ENCODE measurements around the gene MRRF. TPM values are rescaled to one million over a fixed set of nuclear protein-coding genes. Genes with fewer than 3 reads are reported as not detected.

MRRF gene
- polyA plus RNA-seq, 1 donor = 29.1 TPM

DNA sequence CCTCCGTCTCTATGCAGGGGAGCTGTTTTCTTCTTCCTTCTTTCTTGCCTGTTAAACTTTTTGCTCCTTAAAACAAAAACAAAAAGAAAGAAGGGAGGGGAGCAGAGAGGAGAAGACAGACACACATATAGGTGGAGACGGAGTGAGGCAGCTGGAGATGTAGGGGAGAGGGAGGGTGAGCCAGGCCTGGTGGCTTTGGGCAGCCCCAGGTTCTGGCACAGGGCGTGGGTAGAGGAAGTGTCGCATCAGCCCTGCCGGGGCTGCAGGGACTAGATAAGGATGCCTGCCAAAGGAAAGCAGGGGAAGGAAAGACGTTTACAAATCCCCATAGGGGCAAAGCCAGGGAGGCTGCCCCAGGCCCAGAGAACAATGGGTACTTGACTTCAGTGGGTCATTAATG, 67.4 kb downstream of the MRRF start:
- no peak for DNase-seq (ENCODE audit: low read depth)

DNA sequence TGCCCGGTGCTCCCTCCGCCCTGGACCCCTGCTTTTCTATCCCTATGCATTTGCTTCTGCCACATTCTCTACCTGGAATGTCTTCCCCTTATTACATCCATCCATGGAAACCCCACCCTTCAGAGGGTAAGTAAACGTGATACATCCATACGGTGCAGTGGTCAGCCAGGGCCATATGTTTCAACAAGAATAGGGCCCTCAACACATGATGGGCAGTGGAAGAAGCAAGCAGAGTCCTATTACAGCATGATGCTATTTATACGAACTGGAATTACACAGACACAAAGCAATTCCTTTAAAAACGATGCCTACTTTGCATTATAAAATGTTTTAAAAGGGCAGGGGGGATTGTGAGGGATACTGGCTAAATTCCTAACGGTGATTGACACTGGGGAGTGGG, 68.0 kb downstream of the MRRF start:
- no peak for DNase-seq (ENCODE audit: low read depth)

- no peak for DNase-seq (ENCODE audit: low read depth)
Observed at GRCh38 chr9:122333169-122333808, 68.6 kb downstream of the MRRF start.

DNA sequence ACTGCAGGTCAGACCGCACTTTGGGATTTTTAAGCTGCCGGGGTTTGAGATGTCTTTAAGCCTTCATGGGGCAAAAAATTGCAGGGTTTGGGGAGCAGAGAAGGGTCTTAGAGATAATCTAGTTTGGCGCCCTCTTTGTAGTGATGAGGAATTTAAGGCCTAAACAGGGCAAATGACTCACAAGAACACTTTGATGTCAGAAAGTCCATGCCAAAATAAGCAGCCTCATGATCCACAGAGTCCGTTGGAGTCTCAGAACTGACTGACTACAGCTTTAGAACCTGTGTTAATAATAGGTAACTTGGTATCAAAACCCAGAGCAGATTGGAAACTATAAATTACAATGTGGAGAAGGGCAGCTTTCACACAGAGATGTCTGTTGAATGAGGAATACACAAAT, 70.2 kb downstream of the MRRF start:
- DNase-seq (ENCODE audit: low read depth) = no peak

GRCh38 chr9:122336189-122336588, 71.5 kb downstream of the MRRF start:
- DNase-seq (ENCODE audit: low read depth) = no peak

- DNase-seq (ENCODE audit: low read depth) = no peak
Observed at GRCh38 chr9:122336866-122337555, 72.3 kb downstream of the MRRF start.

- no peak for DNase-seq (ENCODE audit: low read depth)
Observed at GRCh38 chr9:122337556-122337929, 72.9 kb downstream of the MRRF start.

DNA sequence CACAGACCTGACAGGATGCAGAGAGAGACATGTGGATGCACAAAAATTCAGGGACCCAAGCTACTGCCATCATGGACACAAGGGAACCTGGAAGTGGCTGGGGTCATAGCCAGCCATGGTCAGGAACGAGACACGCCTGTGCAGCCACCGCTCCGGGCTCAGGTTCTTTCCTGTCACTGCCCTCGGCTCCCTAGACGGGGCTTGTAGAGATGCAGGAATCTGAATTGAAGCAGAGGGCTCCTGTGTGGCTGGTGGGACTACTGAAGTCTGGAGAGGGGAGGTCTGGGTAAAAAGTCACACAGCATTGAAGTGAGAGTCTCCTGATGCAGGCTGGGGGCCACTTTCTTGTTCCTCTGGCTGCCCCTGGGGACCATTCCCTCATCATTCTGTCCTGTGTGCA, 73.9 kb downstream of the MRRF start:
- no peak for DNase-seq (ENCODE audit: low read depth)

- DNase-seq (ENCODE audit: low read depth) = no peak
Observed at GRCh38 chr9:122338994-122339393, 74.3 kb downstream of the MRRF start.

GRCh38 chr9:122339579-122339978, 74.9 kb downstream of the MRRF start:
- DNase-seq (ENCODE audit: low read depth) = no peak

- DNase-seq (ENCODE audit: low read depth) = no peak
Observed at GRCh38 chr9:122340161-122340560, 75.5 kb downstream of the MRRF start.

DNA sequence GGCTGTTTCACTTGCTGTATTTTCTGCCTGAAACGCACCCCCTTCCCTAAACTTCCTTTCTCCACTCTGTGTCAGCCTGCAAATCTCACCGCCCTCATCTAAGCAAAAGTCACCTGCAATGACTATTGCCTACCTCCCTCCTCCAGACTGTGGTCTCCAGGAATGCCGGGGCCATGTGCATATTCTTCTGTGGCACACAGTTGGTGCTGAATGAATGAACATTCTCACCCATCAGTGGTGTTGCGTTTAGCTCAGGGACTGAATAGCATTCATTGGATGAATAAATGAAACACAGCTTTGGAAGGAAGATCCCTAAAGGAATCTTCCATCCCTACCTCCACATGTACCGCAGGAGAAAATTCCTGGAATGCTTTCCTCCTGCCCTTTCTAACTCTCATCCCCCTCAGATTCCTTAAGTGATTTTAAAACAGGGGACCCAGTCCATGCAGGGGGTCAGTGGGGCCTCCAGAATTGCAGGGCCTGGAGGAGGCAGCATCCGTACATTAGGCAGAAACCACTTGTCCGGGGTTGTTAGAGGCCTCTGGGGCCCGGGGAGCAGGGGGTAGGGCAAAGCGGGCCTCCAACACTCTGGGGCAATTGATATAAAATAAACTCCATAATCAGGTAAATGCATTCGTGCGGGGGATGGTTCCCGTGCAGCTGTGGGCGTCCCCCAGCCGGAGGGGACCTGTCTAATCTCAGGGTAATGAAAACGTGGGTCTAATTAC, 77.8 kb downstream of the MRRF start:
- DNase-seq (ENCODE audit: low read depth) = no peak

- no peak for DNase-seq (ENCODE audit: low read depth)
Observed at GRCh38 chr9:122346478-122347347, 82.0 kb downstream of the MRRF start.

DNA sequence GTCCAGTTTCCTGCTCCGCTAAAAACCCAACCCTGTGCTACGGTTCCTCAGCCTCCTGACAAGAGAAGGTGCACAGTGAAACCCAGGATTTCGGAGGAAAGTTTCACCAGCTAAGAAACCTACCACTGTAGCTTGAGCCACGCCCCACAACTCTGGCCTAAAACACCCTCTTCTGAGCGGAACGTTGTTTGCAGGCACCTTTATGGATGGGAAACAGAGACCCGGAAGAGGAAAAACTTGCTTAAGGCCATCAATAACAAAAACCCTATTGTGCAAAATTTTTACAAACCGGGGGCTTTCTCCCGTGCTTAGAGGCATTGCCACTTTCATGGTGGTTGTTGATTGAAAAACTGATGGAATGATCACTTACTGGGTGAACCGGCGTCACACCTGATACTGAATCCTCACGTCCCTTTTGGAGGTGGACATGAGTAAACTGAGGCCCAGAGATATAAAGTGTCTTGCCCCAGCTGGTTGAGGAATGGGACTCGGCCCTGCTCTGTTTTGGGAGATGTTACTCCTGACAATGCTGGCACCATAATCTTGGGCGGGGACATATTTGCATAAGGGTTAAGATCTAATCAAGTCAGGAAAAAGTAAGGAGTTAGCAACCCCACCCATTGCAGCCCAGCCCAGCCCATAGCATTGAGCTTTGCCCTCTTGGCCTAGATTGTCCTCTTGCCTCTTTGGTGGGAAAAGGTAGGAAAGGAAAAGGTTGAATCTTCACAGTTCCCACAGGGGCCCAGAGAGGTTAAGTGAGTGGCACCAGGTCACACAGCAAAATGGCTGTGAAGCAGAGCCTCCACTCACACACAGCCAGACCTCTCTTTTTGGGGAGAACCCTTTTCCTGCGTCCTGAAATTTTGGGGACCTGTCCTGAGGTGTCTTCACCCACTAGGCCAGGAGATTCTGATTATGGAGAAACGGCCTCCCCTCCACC, 82.9 kb downstream of the MRRF start:
- no peak for DNase-seq (ENCODE audit: low read depth)

GRCh38 chr9:122348288-122348777, 83.7 kb downstream of the MRRF start:
- DNase-seq (ENCODE audit: low read depth) = no peak

DNA sequence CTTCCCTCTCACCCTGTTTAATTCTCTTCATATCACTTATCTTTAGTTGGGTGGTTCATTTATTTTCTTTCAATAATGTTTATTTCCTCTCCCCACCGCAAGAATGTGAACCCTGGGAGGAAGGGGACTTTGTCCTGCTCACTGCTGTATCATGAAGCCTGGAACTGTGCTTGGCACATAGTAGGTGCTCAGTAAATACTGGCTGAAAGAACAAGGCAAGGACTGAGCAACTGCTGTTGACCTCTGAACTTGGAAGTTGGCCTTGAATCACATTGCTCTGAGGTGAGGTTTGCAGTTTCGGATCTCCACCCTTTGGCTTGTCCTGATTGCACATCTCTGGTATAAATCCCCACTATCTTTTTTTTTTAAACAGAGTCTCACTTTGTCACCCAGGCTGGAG, 84.1 kb downstream of the MRRF start:
- no peak for DNase-seq (ENCODE audit: low read depth)

DNA sequence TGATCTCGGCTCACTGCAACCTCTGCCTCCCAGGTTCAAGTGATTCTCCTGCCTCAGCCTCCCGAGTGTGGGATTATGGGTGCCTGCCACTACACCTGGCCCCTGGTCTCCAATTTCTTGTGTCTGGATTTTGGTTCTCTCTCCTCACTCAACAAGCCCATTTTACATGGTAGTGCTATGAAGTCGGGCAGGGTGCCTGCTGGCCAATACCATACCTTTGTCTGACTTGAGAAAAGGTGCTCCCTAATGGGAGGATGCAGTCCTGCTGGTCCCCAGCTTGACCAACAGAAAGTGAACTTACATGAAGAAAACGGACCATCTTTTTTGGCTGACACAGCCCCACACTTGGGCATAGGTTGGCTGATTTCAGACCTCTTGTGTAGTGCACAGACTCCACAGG, 84.5 kb downstream of the MRRF start:
- no peak for DNase-seq (ENCODE audit: low read depth)

GRCh38 chr9:122350577-122351355, 86.1 kb downstream of the MRRF start:
- peak; percentile 31 for DNase-seq (ENCODE audit: low read depth)

DNA sequence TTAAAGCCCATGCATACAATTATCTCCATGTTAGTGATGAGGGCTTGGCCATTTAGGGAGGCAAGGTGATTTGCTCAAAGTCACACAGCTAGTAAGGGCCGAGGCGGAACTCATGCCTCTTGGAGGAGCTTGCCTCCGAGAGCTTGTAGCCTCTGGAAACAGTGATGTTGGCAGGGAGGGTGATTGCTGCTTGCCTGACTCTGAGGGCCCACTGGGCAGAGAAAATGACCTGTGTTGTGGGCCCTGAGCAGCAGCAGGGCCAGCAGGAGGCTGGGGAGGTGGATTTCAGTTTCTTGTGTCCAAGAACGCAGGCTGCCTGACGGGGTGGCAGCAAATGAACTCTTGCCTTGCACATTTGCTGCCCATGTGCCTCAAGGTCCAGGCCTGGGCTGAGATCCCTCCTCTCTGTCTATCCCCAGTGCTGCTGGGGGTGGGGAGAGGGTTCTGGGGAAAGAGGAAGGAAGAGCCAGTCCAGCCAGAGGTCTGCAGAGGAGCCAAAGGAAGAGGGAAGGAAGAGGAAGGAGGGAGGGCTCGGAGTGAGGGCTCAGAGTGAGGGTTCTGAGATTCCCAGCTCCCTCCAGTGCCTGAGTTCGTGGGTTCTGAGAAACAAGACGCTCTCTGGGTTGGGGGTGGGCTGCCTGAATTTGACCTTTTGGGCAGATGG, 90.0 kb downstream of the MRRF start:
- no peak for DNase-seq (ENCODE audit: low read depth)
